GM21390 (cell line): ENCODE measurements around the gene TRABD2A.
"Not testable (repeated sequence)": the region's sequence is repeated elsewhere in the genome, so short reads cannot be mapped to it uniquely, and the experiment has no call there.

ENCODE experiments used
- ATAC-seq: cut with Tn5 transposase; IDR thresholded peaks from one replicate; pipeline ENCODE4 v1.9.1; 2021; ENCODE audit not compliant: unreplicated experiment

TRABD2A gene

DNA sequence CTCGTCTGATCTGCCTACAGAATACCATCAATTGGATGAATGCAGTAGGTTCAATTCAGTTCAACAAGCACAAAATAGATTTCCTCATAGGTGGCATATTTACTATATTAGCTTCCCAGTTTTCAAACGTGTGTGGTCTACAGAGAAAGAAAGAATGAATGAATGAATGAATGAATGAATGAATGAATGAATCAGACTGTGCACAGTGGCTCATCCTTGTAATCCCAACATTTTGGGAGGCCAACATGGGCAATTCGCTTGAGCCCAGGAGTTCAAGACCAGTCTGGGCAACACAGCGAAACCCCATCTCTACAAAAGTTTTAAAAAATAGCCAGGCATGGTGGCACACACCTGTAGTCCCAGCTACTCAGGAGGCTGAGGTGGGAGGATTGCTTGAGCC, 94.9 kb downstream of the TRABD2A start:
- no peak for ATAC-seq

- no peak for ATAC-seq
Observed at GRCh38 chr2:84782717-84783442, 98.0 kb downstream of the TRABD2A start.

DNA sequence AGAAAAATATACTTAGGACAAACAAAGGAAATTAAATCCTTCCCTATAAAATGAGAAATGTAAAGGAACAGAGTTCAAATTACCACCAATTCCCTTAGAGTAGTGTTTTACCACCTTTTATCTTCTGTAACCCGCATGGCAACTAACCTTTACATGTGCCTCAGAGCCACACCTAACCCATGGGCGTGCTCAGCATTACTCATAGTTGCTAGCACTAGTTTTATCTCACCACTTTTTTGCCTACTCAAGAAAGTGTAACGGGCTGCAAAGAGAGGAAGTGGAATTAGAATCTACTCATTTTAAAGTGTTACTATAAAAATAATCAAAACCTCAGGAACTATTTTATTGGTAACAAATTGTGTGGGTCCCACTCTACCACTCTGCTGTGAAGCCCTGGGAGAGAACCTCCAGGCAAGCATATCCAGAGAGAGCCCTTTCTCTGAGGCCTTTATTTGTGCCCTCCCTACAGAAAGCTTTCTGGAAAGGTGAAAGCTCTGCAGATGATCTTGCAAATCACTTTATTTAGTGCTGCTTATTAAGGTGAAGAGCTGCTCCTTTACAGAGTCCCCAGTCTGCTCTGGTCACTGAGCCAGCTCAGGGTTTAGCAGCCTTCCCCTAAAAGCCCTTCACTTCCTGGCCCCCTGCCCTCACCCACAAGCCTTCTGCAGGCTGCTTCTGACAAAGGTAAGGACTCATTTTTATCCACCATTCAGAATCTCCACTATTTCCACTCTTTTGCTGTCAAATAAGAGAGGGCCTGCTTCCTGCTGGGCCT, 98.8 kb downstream of the TRABD2A start:
- peak; percentile 94 for ATAC-seq

GRCh38 chr2:84779781-84780180, 101.1 kb downstream of the TRABD2A start:
- no peak for ATAC-seq

- ATAC-seq, result no peak
Observed at GRCh38 chr2:84778911-84779690, 101.8 kb downstream of the TRABD2A start.

- ATAC-seq, result no peak
Observed at GRCh38 chr2:84776011-84776410, 104.9 kb downstream of the TRABD2A start.

DNA sequence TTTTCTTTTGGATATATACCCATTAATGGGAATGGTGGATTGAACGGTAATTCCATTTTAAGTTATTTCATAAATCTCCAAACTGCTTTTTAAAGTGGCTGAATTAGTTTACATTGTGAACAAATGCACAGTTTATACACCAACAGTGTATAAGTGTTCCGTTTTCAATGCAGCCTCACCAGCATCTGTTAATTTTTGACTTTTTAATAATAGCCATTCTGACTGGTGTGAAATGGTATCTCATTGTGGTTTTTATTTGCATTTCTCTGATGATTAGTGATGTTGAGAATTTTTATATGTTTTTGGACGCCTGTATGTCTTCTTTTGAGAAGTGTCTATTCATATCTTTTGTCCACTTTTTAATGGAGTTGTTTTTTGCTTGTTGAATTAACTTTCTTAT, 107.3 kb downstream of the TRABD2A start:
- not testable (repeated sequence) for ATAC-seq
